ENCODE results near the gene BICRA. TPM values are rescaled to one million over a fixed set of nuclear protein-coding genes. Genes with fewer than 3 reads are reported as not detected.

Gene BICRA
- total and polyA plus RNA-seq, 12 donors, result 1.8 to 24.6 (median 9.0) TPM

DNA sequence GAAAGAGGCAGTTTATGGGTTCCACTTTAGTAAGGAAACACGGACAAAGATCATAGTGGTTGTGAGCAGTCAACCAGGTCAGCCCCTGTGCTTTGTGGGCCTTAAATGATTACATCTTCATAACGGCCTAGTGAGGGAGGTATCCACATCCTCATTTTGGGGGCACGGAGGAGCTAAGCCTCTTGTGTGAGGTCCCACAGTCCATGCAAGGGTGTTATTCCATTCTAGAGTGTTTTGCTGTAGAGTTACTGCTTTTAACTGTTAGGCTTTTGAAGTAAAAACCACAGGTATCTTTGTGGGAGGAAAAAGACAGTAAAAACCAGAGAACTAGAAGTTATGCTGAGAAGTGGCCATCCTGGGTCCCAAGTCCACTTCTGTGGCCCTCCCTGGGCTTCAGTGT is 140.4 kb downstream of the BICRA start:
- WGBS, 4 donors, result 85 to 95% (median 88%) methylated on average over 3 of the region's 3 CpGs
- Histone ChIP-seq H3K4me1 (replicated peaks in 1 of 2) (peaks cover 12 to 14% of the 10 kb centered on the region in 2 donors), H3K27ac (no peak overlapping the region), H3K9me3 (replicated peaks in 1 of 3) (no peaks in the 10 kb centered on the region), H3K27me3 (no peaks in the 10 kb centered on the region), H3K4me3 (no peak overlapping the region), H3K36me3 (replicated peaks in 1 of 2) (peaks cover 0 to 69% of the 10 kb centered on the region in 2 donors)
- intact Hi-C loops (cut with DNase I), result no loop called here
- DNase-seq, result no peak
- TF ChIP-seq, protein P1, sequence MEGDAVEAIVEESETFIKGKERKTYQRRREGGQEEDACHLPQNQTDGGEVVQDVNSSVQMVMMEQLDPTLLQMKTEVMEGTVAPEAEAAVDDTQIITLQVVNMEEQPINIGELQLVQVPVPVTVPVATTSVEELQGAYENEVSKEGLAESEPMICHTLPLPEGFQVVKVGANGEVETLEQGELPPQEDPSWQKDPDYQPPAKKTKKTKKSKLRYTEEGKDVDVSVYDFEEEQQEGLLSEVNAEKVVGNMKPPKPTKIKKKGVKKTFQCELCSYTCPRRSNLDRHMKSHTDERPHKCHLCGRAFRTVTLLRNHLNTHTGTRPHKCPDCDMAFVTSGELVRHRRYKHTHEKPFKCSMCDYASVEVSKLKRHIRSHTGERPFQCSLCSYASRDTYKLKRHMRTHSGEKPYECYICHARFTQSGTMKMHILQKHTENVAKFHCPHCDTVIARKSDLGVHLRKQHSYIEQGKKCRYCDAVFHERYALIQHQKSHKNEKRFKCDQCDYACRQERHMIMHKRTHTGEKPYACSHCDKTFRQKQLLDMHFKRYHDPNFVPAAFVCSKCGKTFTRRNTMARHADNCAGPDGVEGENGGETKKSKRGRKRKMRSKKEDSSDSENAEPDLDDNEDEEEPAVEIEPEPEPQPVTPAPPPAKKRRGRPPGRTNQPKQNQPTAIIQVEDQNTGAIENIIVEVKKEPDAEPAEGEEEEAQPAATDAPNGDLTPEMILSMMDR (IDR thresholded peaks at IDR 0.05), result no peak
- TF ChIP-seq POLR2A (IDR thresholded peaks at IDR 0.05), result no peak

DNA sequence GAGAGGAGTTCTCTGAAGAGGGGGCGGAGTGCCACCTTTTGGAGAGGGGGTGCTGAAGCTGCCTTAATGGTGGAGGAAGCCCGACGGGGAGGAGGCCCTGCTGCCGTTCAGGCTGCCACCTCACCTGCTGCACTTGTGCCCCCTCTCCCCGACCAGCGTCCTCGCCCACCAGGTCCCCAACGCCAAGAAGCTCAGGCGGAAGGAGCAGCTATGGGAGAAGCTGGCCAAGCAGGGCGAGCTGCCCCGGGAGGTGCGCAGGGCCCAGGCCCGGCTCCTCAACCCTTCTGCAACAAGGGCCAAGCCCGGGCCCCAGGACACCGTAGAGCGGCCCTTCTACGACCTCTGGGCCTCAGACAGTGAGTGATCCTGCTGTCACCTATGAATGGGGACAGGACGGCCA is 141.8 kb downstream of the BICRA start:
- Histone ChIP-seq H3K27ac (no peak overlapping the region), H3K36me3 (replicated peaks in 1 of 2) (peaks cover 0 to 83% of the 10 kb centered on the region in 2 donors), H3K9me3 (replicated peaks in 1 of 3) (no peaks in the 10 kb centered on the region), H3K4me3 (no peak overlapping the region), H3K4me1 (replicated peaks in 1 of 2) (peaks cover 12 to 13% of the 10 kb centered on the region in 2 donors), H3K27me3 (no peaks in the 10 kb centered on the region)
- TF ChIP-seq, protein P1 (IDR thresholded peaks at IDR 0.05), result no peak
- TF ChIP-seq POLR2A (IDR thresholded peaks at IDR 0.05), result no peak
- WGBS, 4 donors, result 85 to 93% (median 91%) methylated on average over 9 to 18 of the region's 18 CpGs
- intact Hi-C loops (cut with DNase I), result no loop called here
- no peak for DNase-seq

DNA sequence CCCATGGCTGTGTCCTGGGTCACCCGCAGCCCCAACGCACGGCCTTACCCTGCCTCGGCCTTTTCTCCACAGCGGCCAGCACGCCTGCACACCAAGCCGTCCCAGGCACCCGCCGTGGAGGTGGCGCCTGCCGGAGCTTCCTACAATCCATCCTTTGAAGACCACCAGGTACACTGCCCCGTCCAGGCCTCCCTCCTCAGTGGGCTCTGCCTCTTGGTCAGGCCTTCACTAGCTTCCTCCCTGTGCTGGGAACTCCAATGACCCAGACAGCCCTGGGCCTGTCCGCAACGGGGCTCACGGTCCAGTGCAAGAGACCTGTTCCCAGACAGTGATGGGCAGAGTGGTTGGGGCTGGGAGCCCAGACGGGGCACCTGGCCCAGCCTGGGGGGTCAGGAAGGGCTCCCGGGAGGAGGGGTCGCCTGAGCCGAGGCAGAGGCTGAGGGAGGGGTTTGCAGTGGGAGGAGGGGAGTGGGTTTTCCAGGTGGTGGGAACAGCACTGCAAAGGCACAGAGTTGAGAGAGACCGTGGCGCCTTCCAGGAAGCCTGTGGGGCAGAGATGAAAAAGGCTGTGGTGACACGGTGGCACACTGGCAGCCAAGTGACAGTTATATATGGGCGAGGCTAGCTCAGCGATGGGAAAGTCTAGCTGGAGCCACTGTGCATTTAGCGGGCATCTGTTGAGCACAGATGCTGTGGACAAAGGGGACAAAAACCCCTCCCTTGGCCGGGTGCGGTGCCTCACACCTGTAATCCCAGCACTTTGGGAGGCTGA is 143.7 kb downstream of the BICRA start:
- Histone ChIP-seq H3K27me3 (no peaks in the 10 kb centered on the region), H3K27ac (no peak overlapping the region), H3K9me3 (replicated peaks in 1 of 3) (no peaks in the 10 kb centered on the region), H3K4me1 (replicated peaks in 1 of 2) (no peaks in the 10 kb centered on the region), H3K36me3 (replicated peaks in 1 of 2) (peaks cover 0 to 95% of the 10 kb centered on the region in 2 donors), H3K4me3 (no peak overlapping the region)
- 84 to 90% (median 88%) methylated on average over 23 to 27 of the region's 27 CpGs for WGBS, 4 donors
- intact Hi-C loops (cut with DNase I), result no loop called here
- no peak for TF ChIP-seq POLR2A (IDR thresholded peaks at IDR 0.05)
- TF ChIP-seq, protein P1 (IDR thresholded peaks at IDR 0.05), result no peak
- DNase-seq, result no peak

Small RNA genes within 50 kb of the gene (small RNA-seq; reads per million reads assigned to genes)
- gene RN7SL322P, result 0 reads per million in 2 donors

Other genes starting within 250 kb of the BICRA start
- 1 to 10 TPM; 2.4 to 9.4 (median 4.7) TPM for gene MEIS3, start 189.6 kb upstream of the BICRA start, total RNA-seq
- gene MEIS3, start 189.6 kb upstream of the BICRA start, polyA plus RNA-seq, result 10 to 100 TPM in 1 of 3 donors, 1 to 10 TPM in 2; 2.1 to 15.5 (median 8.9) TPM
- gene SLC8A2, start 137.2 kb upstream of the BICRA start, total RNA-seq, result 1 to 10 TPM in 4 of 9 donors, under 1 TPM in 2, not detected in 3; 0.22 to 6.1 (median 2.6) TPM
- gene SLC8A2, start 137.2 kb upstream of the BICRA start, polyA plus RNA-seq, result 1 to 10 TPM in 2 of 3 donors, under 1 TPM in 1; 0.74 to 3.1 (median 3.0) TPM
- gene KPTN, start 124.9 kb upstream of the BICRA start, total RNA-seq, result 10 to 100 TPM in 4 of 9 donors, 1 to 10 TPM in 5; 2.9 to 25.6 (median 9.7) TPM
- 100 to 1,000 TPM in 1 of 3 donors, 10 to 100 TPM in 1, 1 to 10 TPM in 1; 7.3 to 121 (median 37.5) TPM for gene KPTN, start 124.9 kb upstream of the BICRA start, polyA plus RNA-seq
- gene NAPA, start 94.1 kb upstream of the BICRA start, total RNA-seq, result 100 to 1,000 TPM; 122 to 481 (median 265) TPM
- 100 to 1,000 TPM; 200 to 283 (median 244) TPM for gene NAPA, start 94.1 kb upstream of the BICRA start, polyA plus RNA-seq
- gene ZNF541, start 36.0 kb upstream of the BICRA start, total RNA-seq, result 10 to 100 TPM in 3 of 9 donors, 1 to 10 TPM in 4, under 1 TPM in 2; 0.18 to 14.0 (median 4.0) TPM
- gene ZNF541, start 36.0 kb upstream of the BICRA start, polyA plus RNA-seq, result 10 to 100 TPM in 2 of 3 donors, under 1 TPM in 1; 0.18 to 14.5 (median 11.6) TPM
- 100 to 1,000 TPM in 6 of 9 donors, 10 to 100 TPM in 2, 1 to 10 TPM in 1; 5.8 to 170 (median 120) TPM for gene EHD2, start 104.3 kb downstream of the BICRA start, total RNA-seq
- 100 to 1,000 TPM in 1 of 3 donors, 10 to 100 TPM in 2; 34.1 to 101 (median 73.4) TPM for gene EHD2, start 104.3 kb downstream of the BICRA start, polyA plus RNA-seq
- 100 to 1,000 TPM; 118 to 420 (median 310) TPM for gene NOP53, start 136.4 kb downstream of the BICRA start, total RNA-seq
- 100 to 1,000 TPM; 119 to 375 (median 359) TPM for gene NOP53, start 136.4 kb downstream of the BICRA start, polyA plus RNA-seq
- gene SELENOW, start 169.6 kb downstream of the BICRA start, total RNA-seq, result 100 to 1,000 TPM; 102 to 479 (median 163) TPM
- 100 to 1,000 TPM; 106 to 325 (median 260) TPM for gene SELENOW, start 169.6 kb downstream of the BICRA start, polyA plus RNA-seq
- not detected for gene TPRX1, start 195.4 kb downstream of the BICRA start, total RNA-seq
- not detected for gene TPRX1, start 195.4 kb downstream of the BICRA start, polyA plus RNA-seq
- gene CRX, start 212.8 kb downstream of the BICRA start, total RNA-seq, result not detected
- gene CRX, start 212.8 kb downstream of the BICRA start, polyA plus RNA-seq, result under 1 TPM in 1 of 3 donors, not detected in 2; 0.32 TPM

All from adrenal gland (tissue), 12 donors.